ENCODE results near the gene MMP25. TPM values are rescaled to one million over a fixed set of nuclear protein-coding genes. Genes with fewer than 3 reads are reported as not detected.

MMP25 gene
- total RNA-seq, 4 donors from 2014 or later: 0.51 to 0.87 (median 0.83) TPM; not detected in 1

GRCh38 chr16:3003582-3004270, 42.6 kb upstream of the MMP25 start:
- Histone ChIP-seq H3K4me3 (peak overlapping the region; percentile 42), H3K27ac (no peak overlapping the region), H3K9me3 (no peaks in the 10 kb centered on the region), H3K27me3 (peaks cover 44% of the 10 kb centered on the region), H3K4me1 (peaks cover 25% of the 10 kb centered on the region), H3K36me3 (no peaks in the 10 kb centered on the region)
- peak; percentile 95 to 98 for DNase-seq (ENCODE audit: low spot score in 2 of 2)
- WGBS: 17% methylated on average over 23 of the region's 58 CpGs
- TF ChIP-seq POLR2AphosphoS5 (IDR thresholded peaks at IDR 0.05) (no peak), CTCF (IDR thresholded peaks at IDR 0.05) (peak in 1 of 2 donors; percentile 43), POLR2A (IDR thresholded peaks at IDR 0.05) (no peak), EP300 (IDR thresholded peaks at IDR 0.05) (no peak)

- no peak for DNase-seq (ENCODE audit: low spot score in 2 of 2)
- no CpG with 5 or more reads among the region's 67 CpGs for WGBS
- Histone ChIP-seq H3K9me3 (no peaks in the 10 kb centered on the region), H3K27ac (no peak overlapping the region), H3K36me3 (no peaks in the 10 kb centered on the region), H3K4me3 (peak overlapping the region; percentile 42), H3K4me1 (peaks cover 25% of the 10 kb centered on the region), H3K27me3 (peaks cover 48% of the 10 kb centered on the region)
- TF ChIP-seq CTCF (IDR thresholded peaks at IDR 0.05): no peak
- no peak for TF ChIP-seq EP300 (IDR thresholded peaks at IDR 0.05)
- TF ChIP-seq POLR2AphosphoS5 (IDR thresholded peaks at IDR 0.05): no peak
- TF ChIP-seq POLR2A (IDR thresholded peaks at IDR 0.05): no peak
Measured at GRCh38 chr16:3004319-3004718, 42.0 kb upstream of the MMP25 start.

- H3K9me3 ChIP-seq: no peaks in the 10 kb centered on the region
- WGBS: 4% methylated on average over 12 of the region's 25 CpGs
- no peak for TF ChIP-seq POLR2AphosphoS5 (IDR thresholded peaks at IDR 0.05)
- no peak for TF ChIP-seq EP300 (IDR thresholded peaks at IDR 0.05)
- TF ChIP-seq CTCF (IDR thresholded peaks at IDR 0.05): no peak
- TF ChIP-seq POLR2A (IDR thresholded peaks at IDR 0.05): no peak
- H3K36me3 ChIP-seq: no peaks in the 10 kb centered on the region
- H3K4me3 ChIP-seq: peak overlapping the region; percentile 42
- peaks cover 52% of the 10 kb centered on the region for H3K27me3 ChIP-seq
- DNase-seq (ENCODE audit: low spot score in 2 of 2): no peak
- peaks cover 25% of the 10 kb centered on the region for H3K4me1 ChIP-seq
- no peak overlapping the region for H3K27ac ChIP-seq
Measured at GRCh38 chr16:3004781-3005284, 41.5 kb upstream of the MMP25 start.

- no peak for TF ChIP-seq POLR2A (IDR thresholded peaks at IDR 0.05)
- TF ChIP-seq CTCF (IDR thresholded peaks at IDR 0.05): no peak
- TF ChIP-seq POLR2AphosphoS5 (IDR thresholded peaks at IDR 0.05): no peak
- no peak for TF ChIP-seq EP300 (IDR thresholded peaks at IDR 0.05)
- Histone ChIP-seq H3K27ac (no peak overlapping the region), H3K27me3 (peaks cover 73% of the 10 kb centered on the region), H3K4me3 (no peak overlapping the region), H3K36me3 (no peaks in the 10 kb centered on the region), H3K4me1 (peaks cover 29% of the 10 kb centered on the region), H3K9me3 (no peaks in the 10 kb centered on the region)
- no peak for DNase-seq (ENCODE audit: low spot score in 2 of 2)
- 54% methylated on average over 8 of the region's 13 CpGs for WGBS
Measured at GRCh38 chr16:3007059-3007956, 39.1 kb upstream of the MMP25 start.
